SK-N-MC (cell line): ENCODE data around the gene CENPC.

Source experiments
- DNase-seq: peaks from one replicate; pipeline ENCODE4 v3.0.0-alpha.2; 2011; ENCODE audit warnings: low read depth, low spot score
- H3K27ac ChIP-seq: fragments of 200-600 bp; sonication (generic); 2 replicates; pipeline ENCODE4 v1.5.1; 2016; ENCODE audit warnings: mixed run types
- H3K36me3 ChIP-seq: fragments of 200-600 bp; sonication (generic); 2 replicates; pipeline ENCODE4 v1.6.1; 2017; ENCODE audit warnings: antibody characterized with exemption, low read length, mixed read lengths; ENCODE audit not compliant: insufficient read depth
- H3K4me3 ChIP-seq: fragments of 200-600 bp; sonication (generic); 2 replicates; pipeline ENCODE4 v1.5.1; 2016
- H3K9ac ChIP-seq: fragments of 200-600 bp; sonication (generic); 2 replicates; pipeline ENCODE4 v1.8.0; 2017; ENCODE audit warnings: mixed run types, mixed read lengths; ENCODE audit not compliant: insufficient read length
- H3K9me3 ChIP-seq: fragments of 200-600 bp; sonication (generic); 2 replicates; pipeline ENCODE4 v1.6.1; 2017; ENCODE audit warnings: low read depth, mild to moderate bottlenecking, antibody characterized with exemption, low read length, moderate library complexity, mixed read lengths
- EZH2 ChIP-seq: fragments of 200-600 bp; sonication (generic); IDR thresholded peaks from one replicate; pipeline ENCODE4 v1.6.1; 2017; ENCODE audit warnings: antibody characterized with exemption
- FOXP2 ChIP-seq: optimal IDR thresholded peaks from 2 replicates; pipeline ENCODE3; 2011; ENCODE audit warnings: mild to moderate bottlenecking, moderate library complexity; ENCODE audit not compliant: insufficient read depth; ENCODE audit errors: extremely low read length, control extremely low read depth
- POLR2AphosphoS5 ChIP-seq: IDR thresholded peaks from 2 replicates; pipeline ENCODE4 v1.6.1; 2012; ENCODE audit warnings: mild to moderate bottlenecking, low read depth, low read length, borderline replicate concordance

The CENPC gene

DNA sequence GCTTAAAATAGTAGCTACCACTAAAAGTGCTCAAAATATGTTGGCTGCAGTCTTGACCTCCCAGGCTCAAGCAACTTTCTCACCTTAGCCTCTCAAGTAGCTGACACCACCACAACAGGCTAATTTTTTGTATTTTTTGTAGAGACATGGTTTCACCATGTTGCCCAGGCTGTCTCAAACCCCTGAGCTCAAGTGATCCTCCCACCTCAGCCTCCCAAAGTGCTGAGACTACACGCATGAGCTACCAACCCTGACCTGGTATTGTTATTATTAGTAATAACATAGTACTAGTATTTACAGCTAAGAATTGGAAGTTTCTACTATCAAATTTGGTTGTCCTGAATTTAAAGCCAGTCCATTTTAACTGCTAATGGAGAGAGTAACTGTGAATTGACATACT is 31.2 kb upstream of the CENPC start:
- Histone ChIP-seq H3K4me3 (no peak overlapping the region), H3K9me3 (no peaks in the 10 kb centered on the region), H3K27ac (no peak overlapping the region), H3K36me3 (no peaks in the 10 kb centered on the region), H3K9ac (no peak overlapping the region)
- TF ChIP-seq FOXP2 (no peak), EZH2 (no peak), POLR2AphosphoS5 (no peak)
- no peak for DNase-seq

DNA sequence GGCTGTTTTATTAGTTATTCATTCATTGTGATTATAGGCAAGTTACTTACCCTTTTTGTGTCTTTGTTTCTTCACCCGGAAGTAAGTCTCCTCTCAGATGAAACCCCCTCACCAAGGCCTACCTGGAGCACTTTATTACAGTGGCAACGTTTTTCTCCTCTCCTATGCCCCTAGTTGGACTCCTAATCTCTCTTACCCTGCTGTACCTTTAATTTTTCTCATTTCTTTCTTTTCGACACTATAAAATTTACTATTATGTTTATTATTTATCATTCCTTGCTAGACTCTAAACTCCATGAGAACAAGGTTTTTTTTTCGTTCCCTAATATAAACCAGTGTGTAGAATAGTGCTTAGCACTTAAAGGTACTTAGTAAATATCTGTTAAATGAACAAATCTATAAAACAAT is 30.8 kb upstream of the CENPC start:
- TF ChIP-seq EZH2 (no peak), POLR2AphosphoS5 (no peak), FOXP2 (no peak)
- H3K36me3 ChIP-seq: no peaks in the 10 kb centered on the region
- H3K9ac ChIP-seq: no peak overlapping the region
- no peak overlapping the region for H3K4me3 ChIP-seq
- no peak overlapping the region for H3K27ac ChIP-seq
- H3K9me3 ChIP-seq: no peaks in the 10 kb centered on the region
- DNase-seq: no peak

DNA sequence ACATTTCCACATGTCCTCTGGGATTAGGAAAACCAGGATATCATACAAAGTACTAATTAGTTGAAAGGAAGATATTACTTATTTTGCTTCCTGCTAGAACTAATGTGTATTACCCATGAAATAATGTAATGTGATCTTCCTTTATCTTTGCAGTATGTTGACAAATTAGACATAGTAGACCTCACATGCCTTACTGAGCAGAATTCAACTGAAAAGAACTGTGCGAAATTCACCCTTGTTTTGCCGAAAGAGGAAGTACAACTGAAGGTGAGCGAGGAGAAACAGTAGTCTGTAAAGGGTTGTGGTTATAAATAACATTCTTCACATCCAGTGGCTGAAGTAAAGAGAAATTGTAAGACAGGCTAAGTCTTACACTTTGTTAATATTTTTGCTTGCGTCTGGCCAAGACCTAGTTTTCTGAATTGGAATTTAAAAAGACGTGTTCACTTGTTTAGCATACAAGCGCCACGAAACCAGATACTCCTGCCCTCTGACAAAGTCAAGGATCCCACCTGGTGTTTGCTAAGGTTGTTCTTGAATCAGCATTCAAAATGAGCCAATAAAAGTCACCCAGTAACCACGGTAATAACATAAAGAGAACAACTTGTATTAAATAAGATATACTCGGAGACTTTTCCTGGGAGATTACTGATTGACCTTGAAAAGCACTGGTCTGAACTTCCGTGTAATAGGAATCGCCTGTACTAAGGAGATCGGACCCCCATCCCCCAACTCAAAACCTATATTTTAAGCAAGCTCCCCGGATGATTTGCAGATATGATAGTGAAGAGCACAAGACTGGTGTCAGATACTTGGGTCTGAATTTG is 30.1 kb upstream of the CENPC start:
- H3K9me3 ChIP-seq: no peaks in the 10 kb centered on the region
- no peak overlapping the region for H3K27ac ChIP-seq
- TF ChIP-seq EZH2 (no peak), POLR2AphosphoS5 (no peak), FOXP2 (no peak)
- DNase-seq: peak; percentile 5
- no peaks in the 10 kb centered on the region for H3K36me3 ChIP-seq
- H3K9ac ChIP-seq: no peak overlapping the region
- H3K4me3 ChIP-seq: no peak overlapping the region

DNA sequence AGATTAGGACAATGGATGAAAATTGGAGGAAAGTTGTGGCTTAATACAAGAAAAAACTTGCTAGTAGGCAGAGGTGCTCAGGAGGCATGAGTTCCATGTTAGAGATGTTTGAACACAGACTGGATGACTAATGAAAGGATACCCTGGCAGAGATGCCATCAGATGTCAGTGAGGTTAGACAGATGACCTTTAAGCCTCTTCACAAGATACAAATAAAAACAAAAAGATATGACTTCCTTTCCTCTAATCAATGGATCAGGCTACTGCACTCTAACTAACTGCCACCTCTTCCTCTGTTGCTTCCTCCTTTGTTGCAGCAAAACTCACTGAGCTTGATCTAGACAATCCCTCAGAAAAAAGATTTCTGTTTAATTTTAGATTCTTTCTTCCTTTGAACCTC is 27.9 kb upstream of the CENPC start:
- Histone ChIP-seq H3K36me3 (no peaks in the 10 kb centered on the region), H3K4me3 (no peak overlapping the region), H3K9me3 (no peaks in the 10 kb centered on the region), H3K9ac (no peak overlapping the region), H3K27ac (no peak overlapping the region)
- no peak for DNase-seq
- TF ChIP-seq EZH2: no peak
- no peak for TF ChIP-seq POLR2AphosphoS5
- TF ChIP-seq FOXP2: no peak

DNA sequence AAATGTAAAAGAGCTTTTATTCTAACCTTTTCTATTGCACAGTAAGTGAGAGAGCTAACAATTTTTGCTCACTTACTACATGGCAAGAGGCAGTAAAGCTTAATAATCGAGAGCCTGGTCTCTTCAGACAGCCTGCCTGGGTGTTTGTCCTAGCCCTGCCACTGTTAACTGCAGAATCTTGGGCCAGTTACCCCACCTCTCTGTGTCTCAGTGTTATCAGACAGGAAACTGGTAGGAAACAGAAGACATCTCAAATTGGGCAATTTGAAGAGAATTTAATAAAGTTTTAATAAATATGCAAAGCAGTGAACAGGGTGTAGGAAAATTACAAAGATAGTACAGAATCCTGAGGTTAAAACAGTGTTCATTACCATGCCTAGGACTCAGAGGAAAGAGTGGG is 26.7 kb upstream of the CENPC start:
- H3K27ac ChIP-seq: no peak overlapping the region
- no peak overlapping the region for H3K9ac ChIP-seq
- H3K4me3 ChIP-seq: no peak overlapping the region
- no peak for DNase-seq
- no peaks in the 10 kb centered on the region for H3K36me3 ChIP-seq
- TF ChIP-seq FOXP2: no peak
- no peak for TF ChIP-seq POLR2AphosphoS5
- no peak for TF ChIP-seq EZH2
- no peaks in the 10 kb centered on the region for H3K9me3 ChIP-seq

DNA sequence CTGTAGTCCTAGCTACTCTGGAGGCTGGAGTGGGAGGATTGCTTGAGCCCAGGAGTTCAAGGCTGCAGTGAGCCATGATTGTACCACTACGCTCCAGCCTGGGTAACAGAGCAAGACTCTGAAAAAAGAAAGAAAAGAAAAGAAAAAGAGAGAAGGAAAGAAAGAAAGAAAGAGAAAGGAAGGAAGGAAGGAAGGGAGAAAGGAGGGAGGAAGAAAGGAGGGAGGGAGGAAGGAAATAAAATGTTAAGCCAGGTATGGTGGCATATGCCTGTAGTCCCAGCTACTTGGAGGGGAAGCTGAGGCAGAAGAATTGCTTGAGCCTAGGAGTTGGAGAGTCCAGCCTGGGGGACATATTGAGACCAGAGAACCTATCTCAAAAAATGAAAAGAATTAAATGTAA is 25.2 kb upstream of the CENPC start:
- TF ChIP-seq FOXP2 (no peak), POLR2AphosphoS5 (no peak), EZH2 (no peak)
- no peaks in the 10 kb centered on the region for H3K36me3 ChIP-seq
- H3K27ac ChIP-seq: no peak overlapping the region
- H3K9me3 ChIP-seq: no peaks in the 10 kb centered on the region
- no peak for DNase-seq
- H3K9ac ChIP-seq: no peak overlapping the region
- no peak overlapping the region for H3K4me3 ChIP-seq

DNA sequence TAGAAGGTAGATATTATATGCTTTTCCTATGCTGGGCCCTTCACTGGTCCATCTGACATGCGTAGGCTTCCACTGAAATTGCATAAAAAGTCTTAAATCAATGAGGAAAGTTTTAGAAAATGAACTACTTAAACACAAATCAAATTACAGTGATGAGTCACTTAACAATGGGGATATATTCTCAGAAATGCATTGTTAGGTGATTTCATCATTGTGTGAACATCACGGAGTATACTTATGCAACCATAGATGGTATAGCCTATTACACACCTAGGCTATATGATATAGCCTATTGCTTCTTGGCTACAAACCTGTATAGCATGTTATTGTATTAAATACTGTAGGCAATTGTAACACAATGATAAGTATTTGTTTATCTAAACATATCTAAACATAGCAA is 23.5 kb upstream of the CENPC start:
- Histone ChIP-seq H3K9ac (no peak overlapping the region), H3K36me3 (no peaks in the 10 kb centered on the region), H3K4me3 (no peak overlapping the region), H3K9me3 (no peaks in the 10 kb centered on the region), H3K27ac (no peak overlapping the region)
- no peak for DNase-seq
- no peak for TF ChIP-seq POLR2AphosphoS5
- no peak for TF ChIP-seq EZH2
- TF ChIP-seq FOXP2: no peak

DNA sequence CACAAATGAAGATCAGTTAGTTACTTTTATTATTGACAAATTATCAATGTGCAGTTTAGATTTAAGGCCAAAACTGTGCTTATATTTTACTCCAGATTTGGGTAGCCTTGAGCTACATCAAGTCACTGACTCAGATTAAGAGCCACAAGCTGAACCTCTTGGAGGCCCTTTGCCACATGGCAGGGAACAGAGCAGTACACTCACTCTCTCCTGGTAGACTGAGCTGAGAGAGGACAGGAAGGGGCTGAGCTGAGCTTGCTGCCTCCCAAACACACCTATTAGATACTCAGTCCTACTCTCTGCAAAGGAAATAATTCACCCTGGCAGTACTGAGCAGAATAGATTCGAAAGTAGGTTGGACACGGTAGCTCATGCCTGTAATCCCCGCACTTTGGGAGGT is 21.0 kb upstream of the CENPC start:
- Histone ChIP-seq H3K36me3 (no peaks in the 10 kb centered on the region), H3K4me3 (no peak overlapping the region), H3K9me3 (no peaks in the 10 kb centered on the region), H3K27ac (no peak overlapping the region), H3K9ac (no peak overlapping the region)
- TF ChIP-seq FOXP2: no peak
- TF ChIP-seq EZH2: no peak
- no peak for TF ChIP-seq POLR2AphosphoS5
- no peak for DNase-seq

DNA sequence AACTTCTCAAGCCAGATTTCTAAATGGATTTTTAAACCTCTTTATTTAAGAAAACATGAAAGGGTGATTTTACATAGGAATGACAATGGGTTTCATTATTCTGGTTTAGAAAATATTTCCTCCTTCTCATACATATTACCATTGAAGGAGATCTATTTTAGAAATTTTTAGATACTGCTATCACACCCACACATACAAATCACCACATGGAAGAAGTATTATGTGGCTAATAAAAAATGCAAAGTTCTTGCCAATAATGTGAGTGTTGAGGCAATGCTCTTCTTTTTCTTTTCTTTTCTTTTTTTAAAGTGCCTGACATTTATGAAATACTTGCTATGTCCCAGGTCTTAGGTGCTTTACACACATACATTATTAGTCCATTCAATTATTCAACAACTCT is 20.0 kb upstream of the CENPC start:
- H3K36me3 ChIP-seq: no peaks in the 10 kb centered on the region
- TF ChIP-seq FOXP2 (no peak), POLR2AphosphoS5 (no peak), EZH2 (no peak)
- H3K4me3 ChIP-seq: no peak overlapping the region
- H3K27ac ChIP-seq: no peak overlapping the region
- no peaks in the 10 kb centered on the region for H3K9me3 ChIP-seq
- H3K9ac ChIP-seq: no peak overlapping the region
- no peak for DNase-seq
